ENCODE measurements around the gene SMIM20.

Gene SMIM20

GRCh38 chr4:25977397-25978170, 63.6 kb downstream of the SMIM20 start:
- Histone ChIP-seq H3K27me3 (ENCODE audit: insufficient read depth, low read length, poor library complexity, severe bottlenecking) (no peaks in the 10 kb centered on the region), H3K9me3 (ENCODE audit: insufficient read depth, low read depth, low read length) (no peaks in the 10 kb centered on the region), H3K36me3 (ENCODE audit: insufficient read depth, low read length) (no peaks in the 10 kb centered on the region), H3K4me1 (ENCODE audit: insufficient read depth, low read length, poor library complexity, severe bottlenecking) (no peaks in the 10 kb centered on the region), H3K9me2 (replicated peaks; ENCODE audit: low read depth, low read length) (no peaks in the 10 kb centered on the region), H3F3A (ENCODE audit: low read depth) (no peaks in the 10 kb centered on the region), H3K9ac (ENCODE audit: low read depth, low read length, poor library complexity, severe bottlenecking) (no peak overlapping the region), H3K4me2 (ENCODE audit: low read depth, low read length, poor library complexity, severe bottlenecking) (no peak overlapping the region), H3K4me3 (ENCODE audit: low read length, poor library complexity, severe bottlenecking) (no peak overlapping the region), H4K20me1 (ENCODE audit: insufficient read depth, low read length, poor library complexity, severe bottlenecking) (no peaks in the 10 kb centered on the region), H2AFZ (ENCODE audit: low read length) (no peak overlapping the region), H3K79me2 (ENCODE audit: insufficient read depth, low read length) (no peaks in the 10 kb centered on the region)
- TF ChIP-seq EZH2phosphoT487 (IDR thresholded peaks at IDR 0.05; ENCODE audit: borderline replicate concordance), result no peak
- TF ChIP-seq, protein P1, sequence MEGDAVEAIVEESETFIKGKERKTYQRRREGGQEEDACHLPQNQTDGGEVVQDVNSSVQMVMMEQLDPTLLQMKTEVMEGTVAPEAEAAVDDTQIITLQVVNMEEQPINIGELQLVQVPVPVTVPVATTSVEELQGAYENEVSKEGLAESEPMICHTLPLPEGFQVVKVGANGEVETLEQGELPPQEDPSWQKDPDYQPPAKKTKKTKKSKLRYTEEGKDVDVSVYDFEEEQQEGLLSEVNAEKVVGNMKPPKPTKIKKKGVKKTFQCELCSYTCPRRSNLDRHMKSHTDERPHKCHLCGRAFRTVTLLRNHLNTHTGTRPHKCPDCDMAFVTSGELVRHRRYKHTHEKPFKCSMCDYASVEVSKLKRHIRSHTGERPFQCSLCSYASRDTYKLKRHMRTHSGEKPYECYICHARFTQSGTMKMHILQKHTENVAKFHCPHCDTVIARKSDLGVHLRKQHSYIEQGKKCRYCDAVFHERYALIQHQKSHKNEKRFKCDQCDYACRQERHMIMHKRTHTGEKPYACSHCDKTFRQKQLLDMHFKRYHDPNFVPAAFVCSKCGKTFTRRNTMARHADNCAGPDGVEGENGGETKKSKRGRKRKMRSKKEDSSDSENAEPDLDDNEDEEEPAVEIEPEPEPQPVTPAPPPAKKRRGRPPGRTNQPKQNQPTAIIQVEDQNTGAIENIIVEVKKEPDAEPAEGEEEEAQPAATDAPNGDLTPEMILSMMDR (conservative IDR thresholded peaks at IDR 0.05; ENCODE audit: low read length), result no peak

DNA sequence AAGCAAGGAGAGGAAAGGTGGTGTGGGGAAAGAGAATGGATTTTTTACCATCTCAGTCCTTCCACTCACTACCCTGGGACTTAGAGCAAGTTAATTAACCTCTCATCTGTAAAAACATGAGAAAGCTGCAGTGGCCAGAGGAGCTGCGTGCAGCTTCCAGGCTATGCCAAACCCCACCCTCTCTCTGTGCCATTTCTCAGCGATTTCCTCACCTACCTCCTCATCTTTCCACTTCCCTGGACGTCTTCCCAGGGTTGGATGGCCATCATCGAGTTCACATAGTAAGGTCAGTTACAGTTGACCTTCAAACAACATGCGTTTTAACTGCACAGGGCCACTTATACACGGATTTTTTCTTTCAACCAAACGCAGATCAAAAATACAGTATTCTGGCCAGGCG, 64.3 kb downstream of the SMIM20 start:
- Histone ChIP-seq H3K9ac (ENCODE audit: low read depth, low read length, poor library complexity, severe bottlenecking) (no peak overlapping the region), H3K9me3 (ENCODE audit: insufficient read depth, low read depth, low read length) (no peaks in the 10 kb centered on the region), H4K20me1 (ENCODE audit: insufficient read depth, low read length, poor library complexity, severe bottlenecking) (no peaks in the 10 kb centered on the region), H3F3A (ENCODE audit: low read depth) (no peaks in the 10 kb centered on the region), H3K4me1 (ENCODE audit: insufficient read depth, low read length, poor library complexity, severe bottlenecking) (no peaks in the 10 kb centered on the region), H3K9me2 (replicated peaks; ENCODE audit: low read depth, low read length) (no peaks in the 10 kb centered on the region), H3K36me3 (ENCODE audit: insufficient read depth, low read length) (no peaks in the 10 kb centered on the region), H3K27me3 (ENCODE audit: insufficient read depth, low read length, poor library complexity, severe bottlenecking) (no peaks in the 10 kb centered on the region), H3K79me2 (ENCODE audit: insufficient read depth, low read length) (no peaks in the 10 kb centered on the region), H3K4me3 (ENCODE audit: low read length, poor library complexity, severe bottlenecking) (no peak overlapping the region), H2AFZ (ENCODE audit: low read length) (no peak overlapping the region), H3K4me2 (ENCODE audit: low read depth, low read length, poor library complexity, severe bottlenecking) (no peak overlapping the region)
- TF ChIP-seq, protein P1 (conservative IDR thresholded peaks at IDR 0.05; ENCODE audit: low read length), result no peak
- no peak for TF ChIP-seq EZH2phosphoT487 (IDR thresholded peaks at IDR 0.05; ENCODE audit: borderline replicate concordance)
